Measurements from ENCODE around the gene OTOGL.

DNA sequence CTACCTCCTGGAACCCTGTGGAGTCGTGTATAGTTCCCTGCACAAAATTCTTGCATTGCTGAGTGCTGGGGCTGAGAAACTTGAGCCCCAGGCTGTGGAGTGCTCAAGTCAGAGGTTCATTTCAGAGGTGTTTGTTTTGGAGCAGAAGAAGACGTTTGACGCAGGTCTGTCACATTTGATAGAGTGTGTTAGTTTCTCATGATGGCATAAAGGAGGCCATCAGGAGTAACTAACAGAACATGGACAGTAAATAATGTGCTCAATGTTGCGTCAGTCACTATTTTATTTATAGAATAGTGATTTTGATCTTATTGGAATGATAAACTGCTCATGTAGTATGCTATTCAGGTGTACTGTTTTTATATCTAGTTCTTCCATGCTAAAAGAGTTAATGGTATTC, 44.2 kb downstream of the OTOGL start:
- no peak for TF ChIP-seq ZNF510 (tag by site-specific recombination; IDR thresholded peaks at IDR 0.05; ENCODE audit: insufficient replicate concordance)
- TF ChIP-seq ZNF658 (tag by site-specific recombination; IDR thresholded peaks at IDR 0.05) = no peak
- TF ChIP-seq, protein P1, sequence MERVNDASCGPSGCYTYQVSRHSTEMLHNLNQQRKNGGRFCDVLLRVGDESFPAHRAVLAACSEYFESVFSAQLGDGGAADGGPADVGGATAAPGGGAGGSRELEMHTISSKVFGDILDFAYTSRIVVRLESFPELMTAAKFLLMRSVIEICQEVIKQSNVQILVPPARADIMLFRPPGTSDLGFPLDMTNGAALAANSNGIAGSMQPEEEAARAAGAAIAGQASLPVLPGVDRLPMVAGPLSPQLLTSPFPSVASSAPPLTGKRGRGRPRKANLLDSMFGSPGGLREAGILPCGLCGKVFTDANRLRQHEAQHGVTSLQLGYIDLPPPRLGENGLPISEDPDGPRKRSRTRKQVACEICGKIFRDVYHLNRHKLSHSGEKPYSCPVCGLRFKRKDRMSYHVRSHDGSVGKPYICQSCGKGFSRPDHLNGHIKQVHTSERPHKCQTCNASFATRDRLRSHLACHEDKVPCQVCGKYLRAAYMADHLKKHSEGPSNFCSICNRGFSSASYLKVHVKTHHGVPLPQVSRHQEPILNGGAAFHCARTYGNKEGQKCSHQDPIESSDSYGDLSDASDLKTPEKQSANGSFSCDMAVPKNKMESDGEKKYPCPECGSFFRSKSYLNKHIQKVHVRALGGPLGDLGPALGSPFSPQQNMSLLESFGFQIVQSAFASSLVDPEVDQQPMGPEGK (tag by site-specific recombination; IDR thresholded peaks at IDR 0.05) = no peak
- TF ChIP-seq, protein P2, sequence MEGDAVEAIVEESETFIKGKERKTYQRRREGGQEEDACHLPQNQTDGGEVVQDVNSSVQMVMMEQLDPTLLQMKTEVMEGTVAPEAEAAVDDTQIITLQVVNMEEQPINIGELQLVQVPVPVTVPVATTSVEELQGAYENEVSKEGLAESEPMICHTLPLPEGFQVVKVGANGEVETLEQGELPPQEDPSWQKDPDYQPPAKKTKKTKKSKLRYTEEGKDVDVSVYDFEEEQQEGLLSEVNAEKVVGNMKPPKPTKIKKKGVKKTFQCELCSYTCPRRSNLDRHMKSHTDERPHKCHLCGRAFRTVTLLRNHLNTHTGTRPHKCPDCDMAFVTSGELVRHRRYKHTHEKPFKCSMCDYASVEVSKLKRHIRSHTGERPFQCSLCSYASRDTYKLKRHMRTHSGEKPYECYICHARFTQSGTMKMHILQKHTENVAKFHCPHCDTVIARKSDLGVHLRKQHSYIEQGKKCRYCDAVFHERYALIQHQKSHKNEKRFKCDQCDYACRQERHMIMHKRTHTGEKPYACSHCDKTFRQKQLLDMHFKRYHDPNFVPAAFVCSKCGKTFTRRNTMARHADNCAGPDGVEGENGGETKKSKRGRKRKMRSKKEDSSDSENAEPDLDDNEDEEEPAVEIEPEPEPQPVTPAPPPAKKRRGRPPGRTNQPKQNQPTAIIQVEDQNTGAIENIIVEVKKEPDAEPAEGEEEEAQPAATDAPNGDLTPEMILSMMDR (tag by site-specific recombination; IDR thresholded peaks at IDR 0.05) = no peak
- TF ChIP-seq, protein P3, sequence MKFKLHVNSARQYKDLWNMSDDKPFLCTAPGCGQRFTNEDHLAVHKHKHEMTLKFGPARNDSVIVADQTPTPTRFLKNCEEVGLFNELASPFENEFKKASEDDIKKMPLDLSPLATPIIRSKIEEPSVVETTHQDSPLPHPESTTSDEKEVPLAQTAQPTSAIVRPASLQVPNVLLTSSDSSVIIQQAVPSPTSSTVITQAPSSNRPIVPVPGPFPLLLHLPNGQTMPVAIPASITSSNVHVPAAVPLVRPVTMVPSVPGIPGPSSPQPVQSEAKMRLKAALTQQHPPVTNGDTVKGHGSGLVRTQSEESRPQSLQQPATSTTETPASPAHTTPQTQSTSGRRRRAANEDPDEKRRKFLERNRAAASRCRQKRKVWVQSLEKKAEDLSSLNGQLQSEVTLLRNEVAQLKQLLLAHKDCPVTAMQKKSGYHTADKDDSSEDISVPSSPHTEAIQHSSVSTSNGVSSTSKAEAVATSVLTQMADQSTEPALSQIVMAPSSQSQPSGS (tag by site-specific recombination; IDR thresholded peaks at IDR 0.05; ENCODE audit: low read depth) = no peak
- TF ChIP-seq ZNF521 (tag by site-specific recombination; IDR thresholded peaks at IDR 0.05) = no peak
- TF ChIP-seq ZNF335 (tag by site-specific recombination; conservative IDR thresholded peaks at IDR 0.05) = no peak
- no peak for TF ChIP-seq ZSCAN30 (tag by site-specific recombination; IDR thresholded peaks at IDR 0.05)
- TF ChIP-seq ZNF311 (tag by site-specific recombination; IDR thresholded peaks at IDR 0.05; ENCODE audit: borderline replicate concordance) = no peak
- TF ChIP-seq, protein P4, sequence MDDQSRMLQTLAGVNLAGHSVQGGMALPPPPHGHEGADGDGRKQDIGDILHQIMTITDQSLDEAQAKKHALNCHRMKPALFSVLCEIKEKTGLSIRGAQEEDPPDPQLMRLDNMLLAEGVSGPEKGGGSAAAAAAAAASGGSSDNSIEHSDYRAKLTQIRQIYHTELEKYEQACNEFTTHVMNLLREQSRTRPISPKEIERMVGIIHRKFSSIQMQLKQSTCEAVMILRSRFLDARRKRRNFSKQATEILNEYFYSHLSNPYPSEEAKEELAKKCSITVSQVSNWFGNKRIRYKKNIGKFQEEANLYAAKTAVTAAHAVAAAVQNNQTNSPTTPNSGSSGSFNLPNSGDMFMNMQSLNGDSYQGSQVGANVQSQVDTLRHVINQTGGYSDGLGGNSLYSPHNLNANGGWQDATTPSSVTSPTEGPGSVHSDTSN (CRISPR knock-in tag; IDR thresholded peaks at IDR 0.05) = no peak
- TF ChIP-seq ZNF701 (tag by site-specific recombination; IDR thresholded peaks at IDR 0.05) = no peak
- TF ChIP-seq, protein P5, sequence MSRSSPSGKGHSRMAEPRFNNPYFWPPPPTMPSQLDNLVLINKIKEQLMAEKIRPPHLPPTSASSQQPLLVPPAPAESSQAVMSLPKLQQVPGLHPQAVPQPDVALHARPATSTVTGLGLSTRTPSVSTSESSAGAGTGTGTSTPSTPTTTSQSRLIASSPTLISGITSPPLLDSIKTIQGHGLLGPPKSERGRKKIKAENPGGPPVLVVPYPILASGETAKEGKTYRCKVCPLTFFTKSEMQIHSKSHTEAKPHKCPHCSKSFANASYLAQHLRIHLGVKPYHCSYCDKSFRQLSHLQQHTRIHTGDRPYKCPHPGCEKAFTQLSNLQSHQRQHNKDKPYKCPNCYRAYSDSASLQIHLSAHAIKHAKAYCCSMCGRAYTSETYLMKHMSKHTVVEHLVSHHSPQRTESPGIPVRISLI (tag by site-specific recombination; IDR thresholded peaks at IDR 0.05) = no peak
